Stomach (tissue), 8 donors: ENCODE results near the gene RABIF. TPM values are rescaled to one million over a fixed set of nuclear protein-coding genes. Genes with fewer than 3 reads are reported as not detected.

Source experiments
- polyA plus RNA-seq, 3 donors: library from polyadenylated mRNA; stranded (reverse); fragments of 200-250 nt; gene quantifications; one replicate each; pipeline ENCODE4 v1.2.3, GENCODE V29; 2013
- small RNA-seq, 4 donors: library from RNA; depleted of rRNA; stranded (forward); fragments of <200 nt; gene quantifications; one replicate each; pipeline ENCODE3, GENCODE V24; 2016
- total RNA-seq, 5 donors: library from RNA; depleted of rRNA; stranded (reverse); fragments of >200 nt; gene quantifications; one replicate each; pipeline versions ENCODE4 v1.1.0 to v1.2.3, GENCODE V29; 2014 to 2016
- donor health status: healthy with polysubstance abuse.
- donor health status: Bipolar disorder and iron deficiency.
- donor health status: healthy.

The RABIF gene
- total and polyA plus RNA-seq, 8 donors, result 0.45 to 9.1 (median 5.0) TPM; not detected in 2

Small RNA genes lying within 50 kb of the gene (small RNA-seq; reads per million reads assigned to genes)
- gene RF00019, result 0 reads per million in 4 donors

Other genes starting within 250 kb of the RABIF start
- under 1 TPM in 2 of 5 donors, not detected in 3; 0.18 to 0.29 TPM for gene SYT2, start 178.7 kb downstream of the RABIF start, total RNA-seq
- gene SYT2, start 178.7 kb downstream of the RABIF start, polyA plus RNA-seq, result not detected
- gene KDM5B, start 80.7 kb downstream of the RABIF start, total RNA-seq, result 100 to 1,000 TPM in 2 of 5 donors, 10 to 100 TPM in 3; 46.0 to 229 (median 84.5) TPM
- gene KDM5B, start 80.7 kb downstream of the RABIF start, polyA plus RNA-seq, result 10 to 100 TPM in 1 of 3 donors, 1 to 10 TPM in 2; 6.5 to 13.4 (median 7.2) TPM
- not detected for gene PCAT6, start 78.2 kb downstream of the RABIF start, total RNA-seq
- 1 to 10 TPM; 1.2 to 3.9 (median 2.7) TPM for gene PCAT6, start 78.2 kb downstream of the RABIF start, polyA plus RNA-seq
- gene KLHL12, start 38.1 kb upstream of the RABIF start, total RNA-seq, result 10 to 100 TPM; 15.4 to 97.3 (median 29.2) TPM
- gene KLHL12, start 38.1 kb upstream of the RABIF start, polyA plus RNA-seq, result 10 to 100 TPM; 10.4 to 13.0 (median 12.5) TPM
- gene ADIPOR1, start 69.2 kb upstream of the RABIF start, total RNA-seq, result 100 to 1,000 TPM in 1 of 5 donors, 10 to 100 TPM in 4; 46.1 to 112 (median 70.6) TPM
- 10 to 100 TPM; 55.8 to 69.7 (median 60.5) TPM for gene ADIPOR1, start 69.2 kb upstream of the RABIF start, polyA plus RNA-seq
- gene CYB5R1, start 78.1 kb upstream of the RABIF start, total RNA-seq, result 10 to 100 TPM; 17.7 to 89.8 (median 49.6) TPM
- 10 to 100 TPM; 38.6 to 54.0 (median 45.1) TPM for gene CYB5R1, start 78.1 kb upstream of the RABIF start, polyA plus RNA-seq
- gene TMEM183A, start 118.2 kb upstream of the RABIF start, total RNA-seq, result 100 to 1,000 TPM in 2 of 5 donors, 10 to 100 TPM in 3; 33.3 to 177 (median 77.2) TPM
- gene TMEM183A, start 118.2 kb upstream of the RABIF start, polyA plus RNA-seq, result 10 to 100 TPM; 36.0 to 60.5 (median 52.1) TPM
- gene PPFIA4, start 137.3 kb upstream of the RABIF start, total RNA-seq, result 1 to 10 TPM in 2 of 5 donors, under 1 TPM in 2, not detected in 1; 0.29 to 2.2 (median 1.2) TPM
- under 1 TPM; 0.31 to 0.95 (median 0.37) TPM for gene PPFIA4, start 137.3 kb upstream of the RABIF start, polyA plus RNA-seq
- not detected for gene MYOG, start 196.9 kb upstream of the RABIF start, total RNA-seq
- gene MYOG, start 196.9 kb upstream of the RABIF start, polyA plus RNA-seq, result not detected
- 1 to 10 TPM in 2 of 5 donors, under 1 TPM in 1, not detected in 2; 0.18 to 3.1 (median 1.2) TPM for gene ADORA1, start 238.6 kb upstream of the RABIF start, total RNA-seq
- gene ADORA1, start 238.6 kb upstream of the RABIF start, polyA plus RNA-seq, result 1 to 10 TPM in 2 of 3 donors, under 1 TPM in 1; 0.30 to 4.2 (median 3.7) TPM